ENCODE data around the gene ANXA10.

The ANXA10 gene

DNA sequence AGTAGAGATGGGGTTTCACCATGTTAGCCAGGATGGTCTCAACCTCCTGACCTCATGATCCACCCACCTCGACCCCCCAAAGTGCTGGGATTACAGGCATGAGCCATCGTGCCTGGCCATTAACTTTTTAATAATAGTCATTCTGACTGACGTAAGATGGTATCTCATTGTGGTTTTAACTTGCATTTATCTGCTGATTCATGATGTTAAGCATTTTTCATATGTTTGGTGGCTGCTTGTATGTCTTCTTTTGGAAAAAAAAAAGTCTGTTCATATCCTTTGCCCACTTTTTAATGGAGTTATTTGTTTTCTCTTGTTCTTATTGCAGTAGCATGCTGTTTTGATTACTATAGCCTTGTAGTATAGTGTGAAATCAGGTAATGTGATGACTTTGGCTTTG lies 45.8 kb downstream of the ANXA10 start:
- Histone ChIP-seq H3K4me3 (ENCODE audit: low read depth in 1 of 2, low read length in 2 of 2) (no peak overlapping the region), H3K27me3 (ENCODE audit: control insufficient read depth in 1 of 2, insufficient read depth in 2 of 2, low read length in 2 of 2) (no peaks in the 10 kb centered on the region), H3K27ac (ENCODE audit: low read depth, low read length) (no peak overlapping the region), H3K9me3 (ENCODE audit: low read length) (no peaks in the 10 kb centered on the region), H3K4me1 (ENCODE audit: insufficient read depth, low read length) (no peaks in the 10 kb centered on the region), H3K9ac (ENCODE audit: low read length) (no peak overlapping the region), H3K36me3 (ENCODE audit: insufficient read depth, low read length) (no peaks in the 10 kb centered on the region)

DNA sequence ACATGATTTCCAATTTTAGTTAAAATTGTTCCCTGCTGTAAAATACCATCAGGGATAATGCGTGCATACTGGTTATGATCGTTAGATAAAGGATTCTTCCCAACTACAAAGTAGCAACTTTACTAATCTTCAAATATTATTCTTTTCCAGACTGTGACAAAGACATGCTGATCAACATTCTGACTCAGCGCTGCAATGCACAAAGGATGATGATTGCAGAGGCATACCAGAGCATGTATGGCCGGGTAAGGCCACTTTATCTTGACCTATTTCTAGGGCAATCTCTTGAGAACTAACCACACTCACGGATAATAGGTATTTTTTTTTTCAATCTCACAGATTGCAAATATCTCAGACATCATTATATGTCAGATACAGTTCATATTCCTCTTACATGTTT lies 47.0 kb downstream of the ANXA10 start:
- H3K4me1 ChIP-seq (ENCODE audit: insufficient read depth, low read length) = no peaks in the 10 kb centered on the region
- H3K27me3 ChIP-seq (ENCODE audit: control insufficient read depth in 1 of 2, insufficient read depth in 2 of 2, low read length in 2 of 2) = no peaks in the 10 kb centered on the region
- no peak overlapping the region for H3K27ac ChIP-seq (ENCODE audit: low read depth, low read length)
- no peak overlapping the region for H3K4me3 ChIP-seq (ENCODE audit: low read depth in 1 of 2, low read length in 2 of 2)
- H3K9me3 ChIP-seq (ENCODE audit: low read length) = no peaks in the 10 kb centered on the region
- H3K36me3 ChIP-seq (ENCODE audit: insufficient read depth, low read length) = no peaks in the 10 kb centered on the region
- H3K9ac ChIP-seq (ENCODE audit: low read length) = no peak overlapping the region

DNA sequence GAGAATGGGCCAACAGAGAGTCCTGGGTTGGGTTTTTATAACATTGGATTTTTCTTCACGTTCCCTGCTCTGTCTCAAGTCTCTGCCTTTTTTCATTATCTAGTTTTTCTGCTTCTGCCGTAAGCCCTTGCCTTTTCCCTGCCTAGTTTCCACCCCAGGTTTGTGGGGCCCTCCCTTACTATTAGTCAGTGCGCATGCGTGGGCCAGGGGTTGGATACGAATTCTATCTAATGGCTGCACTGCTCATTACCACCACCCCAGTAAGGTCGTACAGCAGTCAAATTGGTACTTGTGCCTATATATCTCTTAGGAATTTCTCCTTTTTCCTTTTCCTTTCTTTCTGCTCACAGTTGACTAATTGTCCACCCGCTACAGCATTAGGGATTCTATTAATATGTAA lies 49.4 kb downstream of the ANXA10 start:
- Histone ChIP-seq H3K9me3 (ENCODE audit: low read length) (no peaks in the 10 kb centered on the region), H3K27ac (ENCODE audit: low read depth, low read length) (no peak overlapping the region), H3K36me3 (ENCODE audit: insufficient read depth, low read length) (no peaks in the 10 kb centered on the region), H3K4me1 (ENCODE audit: insufficient read depth, low read length) (no peaks in the 10 kb centered on the region), H3K9ac (ENCODE audit: low read length) (no peak overlapping the region), H3K27me3 (ENCODE audit: control insufficient read depth in 1 of 2, insufficient read depth in 2 of 2, low read length in 2 of 2) (no peaks in the 10 kb centered on the region), H3K4me3 (ENCODE audit: low read depth in 1 of 2, low read length in 2 of 2) (no peak overlapping the region)

DNA sequence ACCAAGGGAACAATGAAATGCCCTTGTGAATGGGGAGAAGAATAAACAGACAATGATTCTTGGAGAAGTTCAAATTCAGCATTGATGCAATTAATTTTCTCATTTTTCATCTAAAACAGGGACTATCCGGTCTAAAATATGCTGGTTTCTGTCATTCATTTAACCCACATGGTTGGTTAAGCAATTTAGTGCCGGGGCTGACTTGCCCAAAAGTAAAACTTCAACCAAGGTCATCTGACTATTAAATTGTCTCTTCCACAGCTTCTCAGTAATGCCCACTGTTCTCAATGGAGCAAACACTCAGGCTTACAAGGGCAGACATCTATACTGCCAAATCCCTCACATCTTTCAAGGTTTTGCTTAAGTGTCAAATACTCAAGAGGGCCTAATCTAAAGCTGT lies 51.3 kb downstream of the ANXA10 start:
- no peaks in the 10 kb centered on the region for H3K36me3 ChIP-seq (ENCODE audit: insufficient read depth, low read length)
- no peak overlapping the region for H3K27ac ChIP-seq (ENCODE audit: low read depth, low read length)
- H3K4me1 ChIP-seq (ENCODE audit: insufficient read depth, low read length) = no peaks in the 10 kb centered on the region
- H3K9me3 ChIP-seq (ENCODE audit: low read length) = no peaks in the 10 kb centered on the region
- no peaks in the 10 kb centered on the region for H3K27me3 ChIP-seq (ENCODE audit: control insufficient read depth in 1 of 2, insufficient read depth in 2 of 2, low read length in 2 of 2)
- no peak overlapping the region for H3K4me3 ChIP-seq (ENCODE audit: low read depth in 1 of 2, low read length in 2 of 2)
- H3K9ac ChIP-seq (ENCODE audit: low read length) = no peak overlapping the region

DNA sequence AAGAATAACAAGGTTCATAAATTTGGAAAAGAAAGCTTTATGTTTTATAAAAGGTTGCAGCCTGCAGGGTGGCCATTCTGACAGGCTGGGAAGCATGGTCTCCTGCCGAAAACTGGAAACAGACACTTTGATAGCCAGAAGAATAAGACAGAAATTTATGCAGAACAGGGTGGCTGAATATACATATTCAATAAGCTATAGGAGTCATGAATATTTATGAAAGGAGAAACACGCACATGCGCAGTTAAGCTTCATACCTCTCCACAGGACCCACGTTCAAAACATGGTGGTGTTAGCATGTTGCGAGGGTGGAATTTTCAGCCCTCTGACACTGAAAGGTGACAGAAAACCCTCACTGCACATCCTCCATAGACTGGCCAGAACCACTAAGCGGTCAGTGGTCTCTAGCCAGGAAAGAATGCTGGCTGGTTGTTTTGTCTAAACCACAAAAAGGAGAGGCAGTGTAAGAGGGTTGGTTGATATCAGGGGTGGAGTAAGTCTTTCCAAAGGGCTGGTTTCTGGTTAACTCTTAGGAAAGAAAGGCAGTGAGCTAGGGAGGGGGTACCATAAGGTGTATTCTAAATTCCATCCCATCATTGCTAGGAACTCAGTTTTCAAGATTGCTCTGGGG lies 58.2 kb downstream of the ANXA10 start:
- Histone ChIP-seq H3K27ac (ENCODE audit: low read depth, low read length) (no peak overlapping the region), H3K9ac (ENCODE audit: low read length) (no peak overlapping the region), H3K27me3 (ENCODE audit: control insufficient read depth in 1 of 2, insufficient read depth in 2 of 2, low read length in 2 of 2) (no peaks in the 10 kb centered on the region), H3K9me3 (ENCODE audit: low read length) (no peaks in the 10 kb centered on the region), H3K4me1 (ENCODE audit: insufficient read depth, low read length) (no peaks in the 10 kb centered on the region), H3K36me3 (ENCODE audit: insufficient read depth, low read length) (no peaks in the 10 kb centered on the region), H3K4me3 (ENCODE audit: low read depth in 1 of 2, low read length in 2 of 2) (no peak overlapping the region)

DNA sequence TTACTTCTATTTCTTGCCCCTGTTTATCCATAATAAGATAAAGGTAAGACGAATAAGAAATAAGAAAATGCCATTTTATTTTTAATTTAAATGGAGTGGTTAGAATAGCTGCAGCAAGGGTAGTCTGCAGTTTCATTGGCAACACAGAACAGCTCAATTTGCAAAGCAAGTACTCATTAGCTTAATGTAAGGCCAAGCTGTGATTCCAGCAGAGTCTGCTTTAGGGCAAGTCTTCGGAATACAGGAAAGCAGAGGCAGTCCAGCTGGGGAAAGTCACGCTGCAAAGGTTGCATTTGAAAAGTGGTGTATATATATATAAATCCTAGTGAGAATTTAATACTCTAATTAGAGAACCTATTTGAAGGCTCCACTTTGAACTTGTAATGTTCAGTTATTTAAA lies 59.0 kb downstream of the ANXA10 start:
- Histone ChIP-seq H3K27me3 (ENCODE audit: control insufficient read depth in 1 of 2, insufficient read depth in 2 of 2, low read length in 2 of 2) (no peaks in the 10 kb centered on the region), H3K9me3 (ENCODE audit: low read length) (no peaks in the 10 kb centered on the region), H3K4me3 (ENCODE audit: low read depth in 1 of 2, low read length in 2 of 2) (no peak overlapping the region), H3K27ac (ENCODE audit: low read depth, low read length) (no peak overlapping the region), H3K9ac (ENCODE audit: low read length) (no peak overlapping the region), H3K36me3 (ENCODE audit: insufficient read depth, low read length) (no peaks in the 10 kb centered on the region), H3K4me1 (ENCODE audit: insufficient read depth, low read length) (no peaks in the 10 kb centered on the region)

DNA sequence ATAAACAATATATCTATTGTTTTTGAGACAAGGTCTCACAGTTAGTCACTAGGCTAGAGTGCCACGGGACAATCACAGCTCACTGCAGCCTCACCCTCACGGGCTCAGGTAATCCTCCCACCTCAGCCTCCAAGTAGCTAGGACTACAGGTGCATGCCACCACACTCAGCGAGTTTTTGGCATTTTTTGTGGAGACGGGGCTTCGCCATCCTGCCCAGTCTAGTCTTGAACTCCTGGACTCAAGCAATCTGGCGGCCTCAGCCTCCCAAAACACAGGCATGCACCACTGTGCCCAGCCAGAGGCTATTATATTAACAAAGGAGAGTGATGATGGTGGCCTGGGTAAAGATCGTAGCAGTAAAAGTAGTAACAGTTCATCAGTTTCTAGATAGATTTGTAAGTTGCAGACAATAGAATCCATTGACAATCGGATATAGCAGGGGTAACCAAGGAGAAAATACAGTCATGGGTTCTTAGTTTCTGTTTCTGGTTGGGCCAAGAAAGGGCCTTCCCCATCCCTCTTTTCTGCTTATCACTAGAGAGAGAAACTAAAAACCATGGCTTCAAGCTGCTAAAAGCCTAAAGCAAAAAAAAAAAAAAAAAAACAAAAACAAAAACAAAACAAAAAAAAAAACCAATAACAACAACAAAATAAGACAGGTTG lies 60.6 kb downstream of the ANXA10 start:
- H3K9me3 ChIP-seq (ENCODE audit: low read length) = no peaks in the 10 kb centered on the region
- H3K4me1 ChIP-seq (ENCODE audit: insufficient read depth, low read length) = no peaks in the 10 kb centered on the region
- no peaks in the 10 kb centered on the region for H3K36me3 ChIP-seq (ENCODE audit: insufficient read depth, low read length)
- no peak overlapping the region for H3K27ac ChIP-seq (ENCODE audit: low read depth, low read length)
- H3K9ac ChIP-seq (ENCODE audit: low read length) = no peak overlapping the region
- H3K4me3 ChIP-seq (ENCODE audit: low read depth in 1 of 2, low read length in 2 of 2) = no peak overlapping the region
- H3K27me3 ChIP-seq (ENCODE audit: control insufficient read depth in 1 of 2, insufficient read depth in 2 of 2, low read length in 2 of 2) = no peaks in the 10 kb centered on the region

DNA sequence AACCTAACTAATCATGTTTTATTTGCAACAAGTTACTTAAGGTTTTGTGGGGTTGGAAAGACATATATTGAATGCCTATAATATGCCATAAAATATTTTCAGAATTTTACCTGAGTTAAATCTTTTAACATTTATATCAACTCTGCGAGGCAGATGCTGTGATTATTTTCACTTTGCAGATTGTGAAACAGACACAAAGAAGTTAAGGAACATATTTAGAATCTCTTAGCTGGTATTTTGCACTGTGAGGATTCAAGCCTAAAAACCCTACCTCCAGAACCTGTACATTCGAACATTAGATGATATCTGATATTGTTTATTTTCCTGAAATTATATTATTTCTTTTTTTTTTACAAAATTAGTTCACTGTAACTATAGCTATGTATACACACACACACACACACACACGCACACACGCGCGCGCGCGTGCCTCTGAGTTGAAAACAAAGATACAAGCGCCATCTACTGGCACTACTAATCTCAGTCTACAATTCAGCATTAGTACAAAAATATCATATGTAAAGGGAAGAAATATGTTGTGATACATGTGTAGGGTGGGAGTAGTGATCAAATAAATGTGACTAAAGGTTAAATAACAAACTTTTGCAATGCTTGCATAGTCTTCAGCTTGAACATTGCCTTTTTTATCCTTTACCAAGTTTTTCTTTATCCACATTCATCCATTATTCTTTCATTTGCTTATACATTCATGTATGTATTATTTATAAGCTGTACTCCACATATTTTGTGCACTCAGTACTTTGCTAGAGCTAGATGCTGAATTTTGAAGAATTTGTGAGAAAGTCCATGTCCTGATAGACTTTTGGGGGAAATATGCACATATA lies 61.5 kb downstream of the ANXA10 start:
- H3K4me1 ChIP-seq (ENCODE audit: insufficient read depth, low read length) = no peaks in the 10 kb centered on the region
- no peaks in the 10 kb centered on the region for H3K36me3 ChIP-seq (ENCODE audit: insufficient read depth, low read length)
- H3K27ac ChIP-seq (ENCODE audit: low read depth, low read length) = no peak overlapping the region
- H3K27me3 ChIP-seq (ENCODE audit: control insufficient read depth in 1 of 2, insufficient read depth in 2 of 2, low read length in 2 of 2) = no peaks in the 10 kb centered on the region
- no peak overlapping the region for H3K9ac ChIP-seq (ENCODE audit: low read length)
- no peak overlapping the region for H3K4me3 ChIP-seq (ENCODE audit: low read depth in 1 of 2, low read length in 2 of 2)
- H3K9me3 ChIP-seq (ENCODE audit: low read length) = no peaks in the 10 kb centered on the region

DNA sequence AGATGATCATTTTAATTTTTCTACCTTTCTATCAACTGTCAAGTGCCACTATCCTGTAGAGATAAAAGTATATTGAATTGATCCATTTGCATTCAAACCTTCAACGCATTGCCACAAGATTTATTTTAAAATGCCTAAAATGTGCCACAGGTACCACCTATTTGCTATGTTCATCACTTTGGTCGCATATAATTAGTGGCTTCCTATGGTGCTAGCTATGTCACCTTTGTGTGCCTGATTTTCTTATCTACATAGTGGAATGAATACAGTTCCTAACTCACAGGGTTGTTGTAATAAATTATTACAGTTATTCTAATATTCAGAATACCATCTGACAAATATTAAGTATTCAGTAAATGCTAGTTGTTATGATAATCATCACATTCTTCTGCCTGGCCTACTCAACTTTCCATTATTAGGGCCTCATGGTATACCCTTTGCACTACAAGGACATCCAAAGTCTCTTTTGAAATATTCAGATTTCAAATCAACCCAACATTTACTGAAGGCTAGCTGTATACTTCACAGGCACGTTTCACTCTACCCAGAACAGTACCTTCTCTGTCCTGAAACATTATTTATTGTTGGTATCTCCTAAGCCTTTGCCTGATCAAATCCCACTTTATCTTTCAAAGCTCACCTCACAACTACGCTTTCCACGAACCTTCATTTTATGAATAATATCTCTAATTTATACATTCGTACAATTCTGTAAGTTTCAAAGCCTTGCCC lies 62.4 kb downstream of the ANXA10 start:
- Histone ChIP-seq H3K9ac (ENCODE audit: low read length) (no peak overlapping the region), H3K27me3 (ENCODE audit: control insufficient read depth in 1 of 2, insufficient read depth in 2 of 2, low read length in 2 of 2) (no peaks in the 10 kb centered on the region), H3K9me3 (ENCODE audit: low read length) (no peaks in the 10 kb centered on the region), H3K4me3 (ENCODE audit: low read depth in 1 of 2, low read length in 2 of 2) (no peak overlapping the region), H3K36me3 (ENCODE audit: insufficient read depth, low read length) (no peaks in the 10 kb centered on the region), H3K27ac (ENCODE audit: low read depth, low read length) (no peak overlapping the region), H3K4me1 (ENCODE audit: insufficient read depth, low read length) (no peaks in the 10 kb centered on the region)

DNA sequence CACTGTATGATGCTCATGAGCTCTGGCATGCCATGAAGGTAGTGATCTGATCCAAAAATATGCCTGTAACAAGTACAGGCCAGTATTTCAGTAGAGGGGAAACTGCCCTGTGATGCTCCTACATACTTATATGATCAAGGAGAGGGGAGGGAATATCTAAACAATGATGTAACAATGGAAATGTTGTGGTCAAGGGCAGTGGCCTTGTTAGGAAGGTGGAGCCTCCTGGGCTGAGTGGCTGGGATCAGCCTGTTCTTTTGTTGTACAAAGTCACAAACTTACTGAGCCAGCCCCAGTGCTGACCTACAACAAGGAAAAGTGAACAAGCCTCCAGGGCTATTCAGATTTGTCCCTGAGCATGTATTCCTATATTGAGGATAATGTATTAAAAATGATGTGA lies 70.3 kb downstream of the ANXA10 start:
- Histone ChIP-seq H3K27me3 (ENCODE audit: control insufficient read depth in 1 of 2, insufficient read depth in 2 of 2, low read length in 2 of 2) (no peaks in the 10 kb centered on the region), H3K9ac (ENCODE audit: low read length) (no peak overlapping the region), H3K9me3 (ENCODE audit: low read length) (no peaks in the 10 kb centered on the region), H3K27ac (ENCODE audit: low read depth, low read length) (no peak overlapping the region), H3K36me3 (ENCODE audit: insufficient read depth, low read length) (no peaks in the 10 kb centered on the region), H3K4me1 (ENCODE audit: insufficient read depth, low read length) (no peaks in the 10 kb centered on the region), H3K4me3 (ENCODE audit: low read depth in 1 of 2, low read length in 2 of 2) (no peak overlapping the region)

DNA sequence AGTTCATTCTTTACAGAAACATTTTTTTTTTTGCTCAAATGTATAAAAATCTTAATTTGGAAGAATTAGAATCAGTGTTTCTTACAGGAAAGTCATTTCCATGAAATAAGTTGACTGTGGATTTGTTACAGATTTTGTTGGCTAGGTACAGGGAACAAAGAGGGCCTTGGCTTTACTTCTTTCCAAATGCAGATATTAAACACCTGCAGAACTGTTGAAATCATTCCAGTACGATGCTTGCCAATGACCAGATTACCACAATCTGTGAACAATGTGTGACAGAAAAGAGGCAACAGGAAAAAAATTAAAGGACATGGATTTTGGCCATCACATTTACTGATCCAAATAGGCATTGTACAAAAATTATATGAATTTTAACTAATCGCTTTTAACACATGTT lies 70.8 kb downstream of the ANXA10 start:
- Histone ChIP-seq H3K27me3 (ENCODE audit: control insufficient read depth in 1 of 2, insufficient read depth in 2 of 2, low read length in 2 of 2) (no peaks in the 10 kb centered on the region), H3K4me3 (ENCODE audit: low read depth in 1 of 2, low read length in 2 of 2) (no peak overlapping the region), H3K4me1 (ENCODE audit: insufficient read depth, low read length) (no peaks in the 10 kb centered on the region), H3K9me3 (ENCODE audit: low read length) (no peaks in the 10 kb centered on the region), H3K36me3 (ENCODE audit: insufficient read depth, low read length) (no peaks in the 10 kb centered on the region), H3K27ac (ENCODE audit: low read depth, low read length) (no peak overlapping the region), H3K9ac (ENCODE audit: low read length) (no peak overlapping the region)
